GM12873 (cell line): ENCODE measurements around the gene CLIC3.

Experiments
- TF ChIP-seq, protein P1 (sequence below): IDR thresholded peaks from 2 replicates; pipeline ENCODE4 v1.5.1; 2012; ENCODE audit warnings: low read depth, mild to moderate bottlenecking, moderate library complexity, low read length, control low read depth; ENCODE audit not compliant: insufficient read depth; ENCODE audit errors: missing control alignments

Gene CLIC3

DNA sequence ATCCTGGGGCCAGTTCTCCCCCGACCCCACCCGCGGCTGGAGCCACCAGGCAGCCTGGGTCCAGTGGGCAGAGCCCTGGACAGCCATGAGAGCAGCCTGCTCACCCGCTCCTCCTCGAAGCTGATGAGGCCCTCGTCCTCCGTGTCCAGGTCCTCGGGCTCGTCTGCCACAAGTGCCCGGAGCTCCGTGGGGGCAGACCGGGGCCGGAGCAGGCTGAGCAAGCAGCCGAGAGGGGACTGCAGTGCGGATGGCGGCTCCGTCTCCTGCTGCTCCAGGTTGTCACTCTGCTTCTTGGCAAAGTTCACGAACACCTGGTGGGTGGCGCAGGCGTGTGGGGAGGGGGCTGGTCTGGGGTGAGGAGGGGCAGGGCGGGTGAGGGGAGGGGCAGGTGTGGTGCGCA is 11.9 kb upstream of the CLIC3 start:
- TF ChIP-seq, protein P1, sequence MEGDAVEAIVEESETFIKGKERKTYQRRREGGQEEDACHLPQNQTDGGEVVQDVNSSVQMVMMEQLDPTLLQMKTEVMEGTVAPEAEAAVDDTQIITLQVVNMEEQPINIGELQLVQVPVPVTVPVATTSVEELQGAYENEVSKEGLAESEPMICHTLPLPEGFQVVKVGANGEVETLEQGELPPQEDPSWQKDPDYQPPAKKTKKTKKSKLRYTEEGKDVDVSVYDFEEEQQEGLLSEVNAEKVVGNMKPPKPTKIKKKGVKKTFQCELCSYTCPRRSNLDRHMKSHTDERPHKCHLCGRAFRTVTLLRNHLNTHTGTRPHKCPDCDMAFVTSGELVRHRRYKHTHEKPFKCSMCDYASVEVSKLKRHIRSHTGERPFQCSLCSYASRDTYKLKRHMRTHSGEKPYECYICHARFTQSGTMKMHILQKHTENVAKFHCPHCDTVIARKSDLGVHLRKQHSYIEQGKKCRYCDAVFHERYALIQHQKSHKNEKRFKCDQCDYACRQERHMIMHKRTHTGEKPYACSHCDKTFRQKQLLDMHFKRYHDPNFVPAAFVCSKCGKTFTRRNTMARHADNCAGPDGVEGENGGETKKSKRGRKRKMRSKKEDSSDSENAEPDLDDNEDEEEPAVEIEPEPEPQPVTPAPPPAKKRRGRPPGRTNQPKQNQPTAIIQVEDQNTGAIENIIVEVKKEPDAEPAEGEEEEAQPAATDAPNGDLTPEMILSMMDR, result no peak

DNA sequence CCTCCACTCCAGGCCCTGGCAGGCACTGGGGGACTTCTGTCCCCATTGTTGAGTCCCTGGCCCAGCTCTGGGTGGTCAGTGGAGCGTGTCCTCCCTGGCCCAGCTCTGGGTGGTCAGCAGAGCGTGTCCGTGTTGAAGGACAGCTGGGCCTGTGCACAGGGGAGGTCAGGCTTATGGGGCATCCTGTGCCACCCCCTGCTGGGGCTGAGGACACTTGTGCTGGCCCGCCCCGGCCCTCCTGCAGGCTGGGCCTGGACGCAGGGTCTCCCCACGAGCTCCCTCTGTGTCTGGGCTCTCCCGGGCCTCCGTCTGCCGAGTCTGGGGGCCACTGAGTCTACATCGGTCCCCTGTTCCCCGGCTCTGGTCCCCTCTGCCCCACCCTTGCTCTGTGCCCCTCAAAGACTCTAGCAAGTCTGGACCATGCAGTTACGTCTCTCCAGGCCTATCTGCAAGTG is 11.5 kb upstream of the CLIC3 start:
- TF ChIP-seq, protein P1, result no peak

DNA sequence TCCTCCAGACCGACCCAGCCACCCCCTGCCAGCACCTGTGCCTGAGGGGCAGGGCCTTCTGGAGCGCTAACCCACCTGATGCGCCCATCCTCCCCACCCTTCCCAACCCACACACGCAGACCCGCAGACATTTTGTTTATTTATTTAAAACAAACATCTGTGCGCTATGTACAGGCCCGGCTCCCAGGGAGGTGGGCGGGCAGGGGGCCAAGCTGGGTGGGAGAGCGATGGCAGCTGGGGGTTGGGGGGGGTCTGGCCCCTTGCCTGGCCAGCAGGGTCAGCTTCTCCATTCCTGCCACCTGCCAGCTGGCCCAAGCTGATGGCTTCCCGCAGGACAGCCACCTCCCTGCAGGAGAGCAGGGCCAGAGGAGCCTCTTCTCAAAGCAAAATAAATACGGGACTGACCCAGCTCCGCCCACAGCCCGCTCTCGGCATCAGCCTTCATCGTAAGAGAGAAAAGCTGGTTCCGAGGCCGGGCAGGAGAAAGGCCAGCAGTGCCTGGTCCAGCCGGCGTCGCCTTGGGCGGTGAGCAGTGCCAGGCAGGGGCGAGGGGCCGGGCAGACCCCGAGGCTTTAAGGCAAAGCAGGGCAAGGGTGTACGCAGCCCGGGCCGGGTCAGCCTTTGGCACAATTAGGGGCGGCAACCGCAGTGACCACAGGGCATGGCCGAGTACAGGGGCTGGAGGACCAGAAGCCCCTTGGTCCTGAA is 10.9 kb upstream of the CLIC3 start:
- TF ChIP-seq, protein P1, result no peak

DNA sequence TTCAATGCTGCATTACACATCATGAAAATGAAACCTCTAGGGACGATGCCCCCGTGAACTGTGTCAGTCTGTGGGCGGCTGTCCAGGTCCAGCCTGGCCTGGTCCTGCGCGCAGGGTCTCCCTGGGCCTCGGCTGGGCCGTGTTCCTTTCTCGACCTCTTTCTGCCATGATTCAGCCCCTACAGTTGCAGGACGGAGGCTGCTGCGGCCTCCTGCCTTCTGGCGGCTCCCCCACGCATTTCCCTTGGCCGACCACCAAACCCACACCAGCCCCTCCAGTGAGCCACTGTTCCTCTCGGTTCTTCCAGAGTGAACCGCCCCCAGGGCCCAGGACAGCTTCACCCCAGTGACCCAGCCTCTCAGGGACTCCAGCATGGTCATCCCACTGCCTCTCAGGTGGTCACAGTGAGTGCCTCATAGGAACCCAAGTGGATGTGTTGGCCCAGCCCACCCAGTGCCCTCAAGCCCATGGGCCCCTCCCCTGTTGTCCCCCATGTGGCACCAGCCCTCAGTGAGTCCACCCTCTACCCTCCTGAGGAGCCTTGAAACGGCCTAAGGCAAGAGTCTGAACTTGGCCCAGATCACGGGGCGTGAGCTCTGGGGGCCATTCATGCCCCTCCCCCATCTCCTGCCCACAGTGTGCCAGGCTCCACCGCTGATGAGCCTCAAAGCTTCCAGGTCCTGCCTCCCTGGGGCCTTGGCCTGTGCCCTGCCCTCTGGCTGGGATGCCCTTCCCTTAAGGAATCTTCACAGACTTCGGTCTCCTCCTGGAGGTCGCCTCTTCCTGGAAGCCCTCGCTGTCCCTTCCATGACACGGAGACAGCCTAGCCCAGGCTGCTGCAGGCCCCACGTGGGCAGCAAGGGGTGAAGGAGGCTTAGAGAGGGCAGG is 10.0 kb upstream of the CLIC3 start:
- TF ChIP-seq, protein P1, result no peak

DNA sequence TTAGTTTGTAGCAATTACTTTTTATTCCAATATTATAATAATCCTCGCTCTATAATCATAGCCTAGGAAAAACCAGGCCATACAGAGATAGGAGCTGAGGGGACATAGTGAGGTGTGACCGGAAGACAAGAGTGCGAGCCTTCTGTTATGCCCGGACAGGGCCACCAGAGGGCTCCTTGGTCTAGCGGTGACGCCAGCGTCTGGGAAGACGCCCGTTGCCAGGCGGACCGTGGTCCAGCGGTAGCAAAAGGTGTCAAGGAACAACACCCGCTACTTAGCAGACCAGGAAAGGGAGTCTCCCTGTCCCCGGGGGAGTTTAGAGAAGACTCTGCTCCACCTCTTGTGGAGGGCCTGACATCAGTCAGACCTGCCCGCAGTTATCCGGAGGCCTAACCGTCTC is 7.9 kb upstream of the CLIC3 start:
- TF ChIP-seq, protein P1, result peak; percentile 42

DNA sequence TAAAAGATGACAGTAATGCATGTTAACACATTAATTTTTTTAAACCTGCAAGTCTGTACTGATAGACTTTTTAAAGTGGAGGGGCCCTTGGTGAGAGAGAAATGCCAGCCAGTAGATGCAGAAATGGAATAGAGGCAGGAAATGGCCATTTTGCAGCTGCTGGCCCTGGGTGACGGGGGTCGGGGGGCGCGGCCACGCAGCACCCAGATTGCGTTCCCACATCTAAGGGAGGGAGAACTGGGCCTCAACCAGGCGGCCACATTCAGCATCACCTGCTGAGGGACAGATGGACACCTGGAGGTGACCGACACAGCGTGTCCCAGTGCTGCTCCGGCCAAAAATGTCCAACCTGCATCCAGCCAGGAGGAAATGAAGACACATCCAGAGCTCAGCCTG is 6.3 kb upstream of the CLIC3 start:
- TF ChIP-seq, protein P1, result no peak

DNA sequence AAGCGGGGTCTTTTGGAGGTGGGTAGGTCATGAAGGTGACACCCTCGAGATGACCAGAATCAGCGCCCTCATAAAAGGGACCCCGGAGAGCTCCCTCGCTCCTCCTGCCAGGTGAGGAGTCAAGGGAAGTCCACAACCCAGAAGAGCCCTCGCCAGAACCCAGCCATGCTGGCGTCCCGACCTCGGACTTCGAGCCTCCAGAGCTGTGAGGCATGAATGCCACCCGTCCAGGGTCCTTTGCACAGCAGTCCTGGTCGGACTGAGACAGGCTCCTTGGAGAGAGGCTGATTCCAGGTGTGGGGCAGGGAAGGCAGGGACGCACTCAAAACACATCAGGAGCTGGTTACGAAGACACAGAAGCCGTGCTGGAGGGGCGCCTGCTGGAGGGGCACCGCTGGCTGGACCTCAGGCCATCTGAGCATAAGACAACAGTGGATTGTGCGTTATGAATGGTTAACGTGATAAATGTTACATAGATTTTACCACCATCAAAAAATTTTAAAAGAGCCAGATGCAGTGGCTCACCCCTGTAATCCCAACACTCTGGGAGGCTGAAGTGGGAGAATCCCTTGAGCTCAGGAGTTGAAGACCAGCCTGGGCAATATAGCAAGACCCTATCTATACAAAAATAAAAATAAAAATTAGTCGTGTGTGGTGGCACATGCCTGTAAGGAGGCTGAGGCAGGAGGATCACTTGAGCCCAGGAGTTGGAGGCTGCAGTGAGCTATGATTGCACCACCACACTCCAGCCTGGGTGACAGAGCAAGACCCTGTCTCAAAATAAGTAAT is 5.7 kb upstream of the CLIC3 start:
- TF ChIP-seq, protein P1, result no peak
